LNCaP clone FGC (cell line): ENCODE measurements around the gene LHX3.

Experiments used
- DNase-seq: peaks from one replicate; pipeline ENCODE4 v3.0.0-alpha.2; 2011; ENCODE audit warnings: low read depth
- H3K4me3 ChIP-seq: 2 replicates; pipeline ENCODE4 v1.5.1; 2011; ENCODE audit warnings: mild to moderate bottlenecking, low read depth, low read length, control low read depth
- CTCF ChIP-seq: IDR thresholded peaks from 2 replicates; pipeline ENCODE4 v1.5.1; 2012; ENCODE audit warnings: mild to moderate bottlenecking; ENCODE audit not compliant: control insufficient read depth, insufficient read depth; ENCODE audit errors: extremely low read depth

Gene LHX3

GRCh38 chr9:136245219-136246150 lies 40.6 kb upstream of the LHX3 start, which contains the start of gene QSOX2:
TSS of gene QSOX2 (minus strand) at chr9:136245812. CDS start at chr9:136245803, 9 bp downstream.
- peak; percentile 43 for DNase-seq
- peak within 1 kb of the TSS; percentile 99 for H3K4me3 ChIP-seq
- no peak for TF ChIP-seq CTCF

- peak overlapping the region; percentile 99 for H3K4me3 ChIP-seq
- DNase-seq, result no peak
- no peak for TF ChIP-seq CTCF
Measured at GRCh38 chr9:136244969-136245218, 40.0 kb upstream of the LHX3 start.

- no peak for DNase-seq
- TF ChIP-seq CTCF, result no peak
- peak overlapping the region; percentile 99 for H3K4me3 ChIP-seq
Measured at GRCh38 chr9:136244122-136244968, 39.4 kb upstream of the LHX3 start.

GRCh38 chr9:136243631-136244030 lies 38.7 kb upstream of the LHX3 start:
- no peak for TF ChIP-seq CTCF
- H3K4me3 ChIP-seq, result 0 out of 2 replicates have a peak overlapping the region, but pooled peaks have one; percentile 99
- DNase-seq, result no peak

GRCh38 chr9:136242918-136243525 lies 38.1 kb upstream of the LHX3 start:
- DNase-seq, result no peak
- no peak overlapping the region for H3K4me3 ChIP-seq
- TF ChIP-seq CTCF, result no peak

- TF ChIP-seq CTCF, result no peak
- H3K4me3 ChIP-seq, result no peak overlapping the region
- no peak for DNase-seq
Measured at GRCh38 chr9:136242248-136242647, 37.3 kb upstream of the LHX3 start.
